ENCODE data around the gene MXD3.

GRCh38 chr5:177301503-177302165, 10.1 kb downstream of the MXD3 start:
- TF ChIP-seq, protein P1, sequence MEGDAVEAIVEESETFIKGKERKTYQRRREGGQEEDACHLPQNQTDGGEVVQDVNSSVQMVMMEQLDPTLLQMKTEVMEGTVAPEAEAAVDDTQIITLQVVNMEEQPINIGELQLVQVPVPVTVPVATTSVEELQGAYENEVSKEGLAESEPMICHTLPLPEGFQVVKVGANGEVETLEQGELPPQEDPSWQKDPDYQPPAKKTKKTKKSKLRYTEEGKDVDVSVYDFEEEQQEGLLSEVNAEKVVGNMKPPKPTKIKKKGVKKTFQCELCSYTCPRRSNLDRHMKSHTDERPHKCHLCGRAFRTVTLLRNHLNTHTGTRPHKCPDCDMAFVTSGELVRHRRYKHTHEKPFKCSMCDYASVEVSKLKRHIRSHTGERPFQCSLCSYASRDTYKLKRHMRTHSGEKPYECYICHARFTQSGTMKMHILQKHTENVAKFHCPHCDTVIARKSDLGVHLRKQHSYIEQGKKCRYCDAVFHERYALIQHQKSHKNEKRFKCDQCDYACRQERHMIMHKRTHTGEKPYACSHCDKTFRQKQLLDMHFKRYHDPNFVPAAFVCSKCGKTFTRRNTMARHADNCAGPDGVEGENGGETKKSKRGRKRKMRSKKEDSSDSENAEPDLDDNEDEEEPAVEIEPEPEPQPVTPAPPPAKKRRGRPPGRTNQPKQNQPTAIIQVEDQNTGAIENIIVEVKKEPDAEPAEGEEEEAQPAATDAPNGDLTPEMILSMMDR (IDR thresholded peaks at IDR 0.05; ENCODE audit: low read depth, low read length), result no peak
- TF ChIP-seq MYC (IDR thresholded peaks at IDR 0.05; ENCODE audit: low read depth, low read length) (no peak), POLR2A (IDR thresholded peaks at IDR 0.05; ENCODE audit: extremely low read depth, insufficient read length) (no peak), MAX (IDR thresholded peaks at IDR 0.05; ENCODE audit: low read depth, low read length) (no peak)
